HG03575 (cell line): ENCODE results near the gene SPATS2L.

Source experiments
- ATAC-seq: cut with Tn5 transposase; IDR thresholded peaks from one replicate; pipeline ENCODE4 v1.9.1; 2021; ENCODE audit not compliant: unreplicated experiment, insufficient number of reproducible peaks, low FRiP score; ENCODE audit errors: extremely low read depth

Gene SPATS2L

GRCh38 chr2:200385063-200385635 lies 78.7 kb downstream of the SPATS2L start:
- ATAC-seq = no peak

GRCh38 chr2:200393191-200393590 lies 86.7 kb downstream of the SPATS2L start:
- ATAC-seq = no peak

- ATAC-seq = no peak
Measured at GRCh38 chr2:200394045-200394444, 87.6 kb downstream of the SPATS2L start.

DNA sequence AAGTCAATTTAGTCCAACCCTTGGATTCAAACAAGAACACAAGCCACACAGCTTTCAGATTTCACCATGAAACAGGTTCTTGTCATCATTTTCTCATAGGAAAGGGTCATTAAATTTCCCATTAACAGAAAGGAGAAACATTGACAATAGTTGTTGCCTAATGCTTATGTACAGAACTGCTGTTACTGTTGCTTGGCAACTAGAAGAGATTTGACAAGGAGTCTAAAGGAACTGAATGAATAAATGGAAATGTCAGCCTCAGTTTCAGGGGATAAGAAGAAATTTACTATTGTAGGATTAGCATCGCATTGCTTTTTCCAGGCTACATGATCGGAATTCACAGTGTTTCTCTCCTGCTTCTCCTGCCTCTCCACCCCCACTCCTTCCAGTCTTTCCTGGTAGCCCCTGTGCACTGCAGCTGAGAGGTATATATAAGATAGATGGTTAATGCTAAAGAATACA lies 90.3 kb downstream of the SPATS2L start:
- no peak for ATAC-seq

GRCh38 chr2:200397785-200398184 lies 91.3 kb downstream of the SPATS2L start:
- no peak for ATAC-seq

GRCh38 chr2:200399046-200399445 lies 92.6 kb downstream of the SPATS2L start:
- ATAC-seq = no peak

GRCh38 chr2:200399636-200400035 lies 93.1 kb downstream of the SPATS2L start:
- no peak for ATAC-seq

- no peak for ATAC-seq
Measured at GRCh38 chr2:200403814-200404213, 97.3 kb downstream of the SPATS2L start.

GRCh38 chr2:200404615-200405014 lies 98.1 kb downstream of the SPATS2L start:
- no peak for ATAC-seq

- ATAC-seq = no peak
Measured at GRCh38 chr2:200405599-200406298, 99.3 kb downstream of the SPATS2L start.

GRCh38 chr2:200406379-200406778 lies 99.9 kb downstream of the SPATS2L start:
- no peak for ATAC-seq

DNA sequence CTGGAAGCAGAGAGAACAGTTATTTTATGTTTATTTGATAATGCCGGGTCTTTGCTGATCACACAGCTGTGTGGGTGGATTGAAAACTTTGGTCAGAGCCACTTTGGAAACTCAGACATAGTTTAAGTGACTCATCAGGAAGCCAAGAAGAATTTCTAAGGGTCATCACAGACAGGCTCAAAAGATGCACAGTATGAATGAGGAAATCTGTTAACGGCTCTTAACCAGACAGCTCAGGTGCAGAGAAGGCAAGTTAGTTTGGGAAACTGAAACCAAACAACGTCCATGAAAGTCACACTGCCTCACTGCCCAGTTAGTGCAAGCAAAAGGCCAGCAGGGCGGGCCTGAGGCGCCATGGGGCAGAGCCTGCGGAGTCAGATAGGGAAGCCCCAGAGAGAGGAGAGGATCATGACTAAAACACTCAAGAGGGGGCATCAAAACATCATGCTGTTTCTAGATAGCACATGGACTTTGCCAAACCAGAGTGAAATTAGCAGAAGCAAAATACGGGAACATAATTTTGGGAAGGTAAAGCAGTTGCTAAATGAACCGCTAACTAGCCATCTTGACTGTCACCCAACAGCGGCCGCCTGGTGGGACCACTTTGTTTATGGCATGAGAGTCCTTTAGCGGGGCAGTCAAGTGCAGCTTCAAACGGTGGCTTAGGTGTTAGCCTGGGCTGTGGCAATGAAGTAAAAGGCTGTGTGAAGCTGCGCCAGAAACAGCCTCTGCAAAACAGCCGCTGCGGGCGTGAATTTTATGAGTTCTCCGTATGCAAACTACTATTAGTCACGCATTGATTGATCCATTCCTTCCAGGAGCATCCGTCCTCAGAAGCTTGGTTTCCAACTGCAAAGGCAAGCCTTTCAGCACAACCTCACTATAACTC lies 102.2 kb downstream of the SPATS2L start:
- no peak for ATAC-seq

- ATAC-seq = no peak
Measured at GRCh38 chr2:200411831-200412230, 105.3 kb downstream of the SPATS2L start.

DNA sequence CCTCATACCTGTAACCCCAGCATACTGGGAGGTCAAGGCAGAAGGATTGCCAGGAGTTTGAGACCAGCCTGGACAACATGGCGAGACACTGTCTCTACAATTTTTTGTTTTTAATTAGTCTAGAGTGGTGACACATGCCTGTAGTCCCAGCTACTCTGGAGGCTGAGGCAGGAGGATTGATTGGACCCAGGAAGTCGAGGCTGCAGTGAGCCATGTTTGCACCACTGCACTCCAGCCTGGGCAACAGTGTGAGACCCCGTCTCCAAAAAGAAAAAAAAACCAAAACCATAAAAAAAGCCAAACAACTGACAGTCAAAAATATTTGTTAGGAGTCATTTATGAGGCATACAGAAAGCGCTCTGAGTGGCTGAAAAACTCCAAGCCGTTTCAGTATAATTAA lies 107.9 kb downstream of the SPATS2L start:
- ATAC-seq = no peak

GRCh38 chr2:200415455-200415854 lies 109.0 kb downstream of the SPATS2L start:
- ATAC-seq = no peak

GRCh38 chr2:200416878-200417277 lies 110.4 kb downstream of the SPATS2L start:
- no peak for ATAC-seq

DNA sequence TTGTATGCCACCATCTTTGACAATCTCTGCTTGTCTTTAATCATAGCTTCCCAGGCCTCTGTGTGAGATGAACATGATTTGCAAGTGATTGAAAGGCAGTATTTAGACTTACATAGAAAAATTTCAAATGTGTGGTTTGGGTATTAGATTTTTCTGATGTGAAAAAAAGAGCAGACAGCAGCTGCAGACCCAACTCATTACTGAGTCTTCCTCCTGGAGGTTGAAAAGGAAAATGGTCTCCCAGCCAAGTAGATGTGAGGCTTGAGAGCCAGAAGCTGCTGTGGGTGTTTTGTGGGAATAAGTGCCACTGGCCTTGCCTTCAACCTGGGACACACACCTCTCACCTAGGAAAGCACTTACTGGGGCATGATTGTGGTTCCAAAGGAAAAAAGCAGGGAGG lies 110.9 kb downstream of the SPATS2L start:
- ATAC-seq = no peak

GRCh38 chr2:200418399-200418798 lies 111.9 kb downstream of the SPATS2L start:
- no peak for ATAC-seq

GRCh38 chr2:200419325-200419724 lies 112.8 kb downstream of the SPATS2L start:
- no peak for ATAC-seq

- no peak for ATAC-seq
Measured at GRCh38 chr2:200421270-200421669, 114.8 kb downstream of the SPATS2L start.
